HepG2 (cell line): ENCODE data around the gene ELAVL3. TPM values are rescaled to one million over a fixed set of nuclear protein-coding genes. Genes with fewer than 3 reads are reported as not detected.

ENCODE experiments used
- AHR ChIP-seq: IDR thresholded peaks from 2 replicates; pipeline ENCODE4 v1.6.1; 2018; ENCODE audit warnings: missing genetic modification reagents, missing compliant biosample characterization
- ATM ChIP-seq: fragments of 450-650 bp; IDR thresholded peaks from 2 replicates; pipeline ENCODE4 v1.7.1; 2017; ENCODE audit warnings: mild to moderate bottlenecking, borderline replicate concordance
- CBFB ChIP-seq: sonication (generic); formaldehyde crosslinking; IDR thresholded peaks from 2 replicates; pipeline ENCODE4 v1.4.0; 2020; ENCODE audit warnings: missing genetic modification reagents
- HIVEP1 ChIP-seq: sonication (generic); formaldehyde crosslinking; IDR thresholded peaks from 2 replicates; pipeline ENCODE4 v1.4.0; 2020; ENCODE audit warnings: mild to moderate bottlenecking, missing genetic modification reagents
- HNF4A ChIP-seq: sonication (generic); formaldehyde crosslinking; IDR thresholded peaks from 2 replicates; pipeline ENCODE4 v1.4.0; 2020; ENCODE audit warnings: missing genetic modification reagents
- MATR3 ChIP-seq: sonication (generic); formaldehyde crosslinking; IDR thresholded peaks from 2 replicates; pipeline ENCODE4 v1.4.0; 2020; ENCODE audit warnings: missing genetic modification reagents
- NFYC ChIP-seq: IDR thresholded peaks from 2 replicates; pipeline ENCODE4 v1.6.1; 2016; ENCODE audit warnings: missing genetic modification reagents, missing compliant biosample characterization
- RFX3 ChIP-seq: IDR thresholded peaks from 2 replicates; pipeline ENCODE4 v1.6.1; 2016; ENCODE audit warnings: missing biosample characterization, missing genetic modification reagents
- TAF15 ChIP-seq: fragments of 200-400 bp; formaldehyde crosslinking; IDR thresholded peaks from one replicate; pipeline ENCODE4 v1.6.1; 2018; ENCODE audit warnings: mild to moderate bottlenecking, low read depth, low read length; ENCODE audit not compliant: poor library complexity, severe bottlenecking
- ZBTB1 ChIP-seq: sonication (generic); formaldehyde crosslinking; IDR thresholded peaks from 2 replicates; pipeline ENCODE4 v1.4.0; 2020; ENCODE audit warnings: missing genetic modification reagents, borderline replicate concordance
- ZFP90 ChIP-seq: sonication (generic); formaldehyde crosslinking; IDR thresholded peaks from 2 replicates; pipeline ENCODE4 v1.8.0; 2022; ENCODE audit warnings: missing genetic modification reagents, mild to moderate bottlenecking, inconsistent platforms, borderline replicate concordance
- ZNF18 ChIP-seq: sonication (generic); formaldehyde crosslinking; IDR thresholded peaks from 2 replicates; pipeline ENCODE4 v1.8.0; 2022; ENCODE audit warnings: mild to moderate bottlenecking, missing genetic modification reagents; ENCODE audit not compliant: insufficient replicate concordance
- ZNF331 ChIP-seq: sonication (generic); formaldehyde crosslinking; IDR thresholded peaks from 2 replicates; pipeline ENCODE4 v1.4.0; 2020; ENCODE audit warnings: missing genetic modification reagents
- ZNF33A ChIP-seq: sonication (generic); formaldehyde crosslinking; IDR thresholded peaks from 2 replicates; pipeline ENCODE4 v1.5.1; 2020; ENCODE audit warnings: missing genetic modification reagents, mild to moderate bottlenecking, moderate library complexity, borderline replicate concordance
- ZNF431 ChIP-seq: sonication (generic); formaldehyde crosslinking; IDR thresholded peaks from 2 replicates; pipeline ENCODE4 v1.9.0; 2022; ENCODE audit warnings: missing genetic modification reagents, low read depth, mild to moderate bottlenecking, borderline replicate concordance
- ZNF564 ChIP-seq: sonication (generic); formaldehyde crosslinking; IDR thresholded peaks from 2 replicates; pipeline ENCODE4 v1.8.1; 2023; ENCODE audit warnings: mild to moderate bottlenecking, missing genetic modification reagents
- ZNF577 ChIP-seq: sonication (generic); formaldehyde crosslinking; IDR thresholded peaks from 2 replicates; pipeline ENCODE4 v1.4.0; 2020; ENCODE audit warnings: mild to moderate bottlenecking, low read depth, missing genetic modification reagents, borderline replicate concordance
- ZNF775 ChIP-seq: sonication (generic); formaldehyde crosslinking; IDR thresholded peaks from 2 replicates; pipeline ENCODE4 v1.4.0; 2020; ENCODE audit warnings: missing genetic modification reagents, mild to moderate bottlenecking, moderate library complexity, borderline replicate concordance
- polyA plus RNA-seq, 8 experiments: library from polyadenylated mRNA; depleted of rRNA in 3 of 8; stranded (reverse) in 7 of 8; unstranded in 1 of 8; fragments of >200 nt; fragmentation: Illumina TruSeq in 4 of 8; extraction: Trizol in 4 of 8; gene quantifications; 2 replicates each; pipeline versions ENCODE4 v1.2.1 to v1.2.3, GENCODE V29; 2011 to 2016; ENCODE audit warnings: low read depth in 4 of 8, missing spikeins in 1 of 8, mixed read lengths in 1 of 8; ENCODE audit not compliant: insufficient read depth in 1 of 8
- total RNA-seq, 5 experiments: library from RNA; depleted of rRNA; stranded (reverse); fragments of >200 nt; fragmentation: Illumina TruSeq; extraction: Trizol; gene quantifications; 2 replicates each; pipeline ENCODE4 v1.2.3, GENCODE V29; 2016; ENCODE audit warnings: low read depth in 1 of 5
- TF ChIP-seq, protein P1 (sequence below): sonication (generic); formaldehyde crosslinking; IDR thresholded peaks from 2 replicates; pipeline ENCODE4 v1.4.0; 2020; ENCODE audit warnings: missing genetic modification reagents, borderline replicate concordance
- TF ChIP-seq, protein P2 (sequence below): sonication (generic); formaldehyde crosslinking; IDR thresholded peaks from 2 replicates; pipeline ENCODE4 v1.9.0; 2022; ENCODE audit warnings: missing genetic modification reagents, mild to moderate bottlenecking, borderline replicate concordance
- TF ChIP-seq, protein P3 (sequence below): sonication (generic); formaldehyde crosslinking; IDR thresholded peaks from 2 replicates; pipeline ENCODE4 v1.4.0; 2020; ENCODE audit warnings: missing genetic modification reagents
- TF ChIP-seq, protein P4 (sequence below): IDR thresholded peaks from 2 replicates; pipeline ENCODE4 v1.6.1; 2016; ENCODE audit warnings: low read depth, control low read depth

The ELAVL3 gene
- total and polyA plus RNA-seq, 2 of the 13 experiments (the other 11 are each of a cell fraction or from before 2014, with no cell fraction given), result 0.03 TPM; not detected in 1

DNA sequence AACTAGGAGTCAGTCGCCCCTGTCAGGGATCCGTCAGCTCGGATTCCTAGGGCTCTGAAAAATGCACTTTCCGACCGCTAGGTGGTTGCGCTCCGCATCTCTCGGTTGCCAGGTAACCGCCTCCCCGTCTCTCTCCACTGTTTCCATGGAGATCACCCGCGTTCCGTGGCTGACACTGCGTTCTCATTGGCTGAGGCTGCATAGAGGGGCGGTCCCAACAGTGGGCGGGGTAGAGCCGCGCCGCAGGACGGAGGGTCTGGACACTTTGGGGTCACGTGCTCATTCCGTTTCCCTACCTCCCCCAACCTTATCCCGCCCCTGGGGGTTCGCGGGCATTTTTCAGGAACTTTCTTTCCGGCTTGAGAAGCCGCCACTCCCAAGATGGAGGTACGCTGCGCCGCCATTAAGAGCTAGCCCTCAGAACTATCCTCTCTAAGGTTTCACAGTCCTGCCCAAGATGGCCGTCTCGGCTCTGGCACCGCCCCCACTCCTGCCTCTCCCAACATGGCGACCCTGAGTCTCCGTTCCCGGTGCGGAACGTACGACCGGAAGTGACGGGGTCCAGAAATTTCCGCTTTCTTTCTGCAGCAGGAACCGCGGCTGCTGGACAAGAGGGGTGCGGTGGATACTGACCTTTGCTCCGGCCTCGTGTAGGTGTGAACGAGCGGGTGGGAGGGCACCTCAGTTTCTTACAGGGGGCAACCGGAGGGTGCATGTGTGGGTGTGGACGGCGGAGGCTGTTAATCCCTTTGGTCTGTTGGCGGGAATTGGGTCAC lies 45.6 kb downstream of the ELAVL3 start, which contains the start of the genes ODAD3 and PRKCSH (continued):
- TF ChIP-seq ZNF775 (CRISPR knock-in tag) (no peak), ZNF431 (no peak; the same call in 1 of the 2 replicates), ZNF33A (CRISPR knock-in tag) (no peak), CBFB (CRISPR knock-in tag) (peak; percentile 76; the same call in 1 of the 2 replicates), ZBTB1 (CRISPR knock-in tag) (no peak), NFYC (CRISPR knock-in tag) (peak; percentile 86), RFX3 (peak; percentile 93), ZFP90 (CRISPR knock-in tag) (peak; percentile 49; the same call in 1 of the 2 replicates), ATM (no peak), ZNF331 (CRISPR knock-in tag) (peak; percentile 46; the same call in 1 of the 2 replicates), ZNF564 (no peak), ZNF18 (CRISPR knock-in tag) (peak; percentile 31), HNF4A (peak; percentile 93), AHR (CRISPR knock-in tag) (no peak), MATR3 (CRISPR knock-in tag) (no peak), ZNF577 (CRISPR knock-in tag) (no peak), HIVEP1 (CRISPR knock-in tag) (no peak), TAF15 (no peak)
- TF ChIP-seq, protein P1, sequence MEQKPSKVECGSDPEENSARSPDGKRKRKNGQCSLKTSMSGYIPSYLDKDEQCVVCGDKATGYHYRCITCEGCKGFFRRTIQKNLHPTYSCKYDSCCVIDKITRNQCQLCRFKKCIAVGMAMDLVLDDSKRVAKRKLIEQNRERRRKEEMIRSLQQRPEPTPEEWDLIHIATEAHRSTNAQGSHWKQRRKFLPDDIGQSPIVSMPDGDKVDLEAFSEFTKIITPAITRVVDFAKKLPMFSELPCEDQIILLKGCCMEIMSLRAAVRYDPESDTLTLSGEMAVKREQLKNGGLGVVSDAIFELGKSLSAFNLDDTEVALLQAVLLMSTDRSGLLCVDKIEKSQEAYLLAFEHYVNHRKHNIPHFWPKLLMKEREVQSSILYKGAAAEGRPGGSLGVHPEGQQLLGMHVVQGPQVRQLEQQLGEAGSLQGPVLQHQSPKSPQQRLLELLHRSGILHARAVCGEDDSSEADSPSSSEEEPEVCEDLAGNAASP (CRISPR knock-in tag), result peak; percentile 62
- TF ChIP-seq, protein P2, sequence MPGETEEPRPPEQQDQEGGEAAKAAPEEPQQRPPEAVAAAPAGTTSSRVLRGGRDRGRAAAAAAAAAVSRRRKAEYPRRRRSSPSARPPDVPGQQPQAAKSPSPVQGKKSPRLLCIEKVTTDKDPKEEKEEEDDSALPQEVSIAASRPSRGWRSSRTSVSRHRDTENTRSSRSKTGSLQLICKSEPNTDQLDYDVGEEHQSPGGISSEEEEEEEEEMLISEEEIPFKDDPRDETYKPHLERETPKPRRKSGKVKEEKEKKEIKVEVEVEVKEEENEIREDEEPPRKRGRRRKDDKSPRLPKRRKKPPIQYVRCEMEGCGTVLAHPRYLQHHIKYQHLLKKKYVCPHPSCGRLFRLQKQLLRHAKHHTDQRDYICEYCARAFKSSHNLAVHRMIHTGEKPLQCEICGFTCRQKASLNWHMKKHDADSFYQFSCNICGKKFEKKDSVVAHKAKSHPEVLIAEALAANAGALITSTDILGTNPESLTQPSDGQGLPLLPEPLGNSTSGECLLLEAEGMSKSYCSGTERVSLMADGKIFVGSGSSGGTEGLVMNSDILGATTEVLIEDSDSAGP (CRISPR knock-in tag), result peak; percentile 49; the same call in 1 of the 2 replicates
- TF ChIP-seq, protein P3, sequence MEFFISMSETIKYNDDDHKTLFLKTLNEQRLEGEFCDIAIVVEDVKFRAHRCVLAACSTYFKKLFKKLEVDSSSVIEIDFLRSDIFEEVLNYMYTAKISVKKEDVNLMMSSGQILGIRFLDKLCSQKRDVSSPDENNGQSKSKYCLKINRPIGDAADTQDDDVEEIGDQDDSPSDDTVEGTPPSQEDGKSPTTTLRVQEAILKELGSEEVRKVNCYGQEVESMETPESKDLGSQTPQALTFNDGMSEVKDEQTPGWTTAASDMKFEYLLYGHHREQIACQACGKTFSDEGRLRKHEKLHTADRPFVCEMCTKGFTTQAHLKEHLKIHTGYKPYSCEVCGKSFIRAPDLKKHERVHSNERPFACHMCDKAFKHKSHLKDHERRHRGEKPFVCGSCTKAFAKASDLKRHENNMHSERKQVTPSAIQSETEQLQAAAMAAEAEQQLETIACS (CRISPR knock-in tag), result no peak
- TF ChIP-seq, protein P4, sequence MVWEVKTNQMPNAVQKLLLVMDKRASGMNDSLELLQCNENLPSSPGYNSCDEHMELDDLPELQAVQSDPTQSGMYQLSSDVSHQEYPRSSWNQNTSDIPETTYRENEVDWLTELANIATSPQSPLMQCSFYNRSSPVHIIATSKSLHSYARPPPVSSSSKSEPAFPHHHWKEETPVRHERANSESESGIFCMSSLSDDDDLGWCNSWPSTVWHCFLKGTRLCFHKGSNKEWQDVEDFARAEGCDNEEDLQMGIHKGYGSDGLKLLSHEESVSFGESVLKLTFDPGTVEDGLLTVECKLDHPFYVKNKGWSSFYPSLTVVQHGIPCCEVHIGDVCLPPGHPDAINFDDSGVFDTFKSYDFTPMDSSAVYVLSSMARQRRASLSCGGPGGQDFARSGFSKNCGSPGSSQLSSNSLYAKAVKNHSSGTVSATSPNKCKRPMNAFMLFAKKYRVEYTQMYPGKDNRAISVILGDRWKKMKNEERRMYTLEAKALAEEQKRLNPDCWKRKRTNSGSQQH (CRISPR knock-in tag), result peak; percentile 71
